Heart left ventricle (tissue), 13 donors: Measurements from ENCODE around the gene TBL1XR1.

Source experiments
- POLR2A ChIP-seq, 2 donors: fragments of 450-650 bp; IDR thresholded peaks; one replicate each; pipeline ENCODE4 v1.6.1; 2017; ENCODE audit warnings: antibody characterized with exemption in 2 of 2, mild to moderate bottlenecking in 2 of 2, moderate library complexity in 2 of 2
- TF ChIP-seq, protein P1 (sequence below), 12 donors: fragments of 200-600 bp; sonication (generic) in 4 of 12; IDR thresholded peaks; one replicate each; pipeline versions ENCODE4 v1.5.0 to v1.8.0; 2018 to 2022; ENCODE audit warnings: antibody characterized with exemption in 12 of 12, mild to moderate bottlenecking in 5 of 12
- donor health status: ischemic (EF 13 %, LVEDD 7.1; RV severe dilation, severe dysfunction).
- donor health status: DM: no; HTN: yes; CAD: no.
- donor health status: DM: no; HTN: no; CAD: no.
- donor health status: ischemic (EF 25% LVEDD 6.9; RV normal size, moderate dysfunction).
- donor health status: ischemic (EF 25% LVEDD 5.7; RV mildly dilated, moderate dysfunction).
- donor health status: ischemic (EF 35%, LVEDD 5.7; RV mildly dilated, moderate dysfunction).
- donor health status: nonischemic (EF 11% LVEDD 7.7; RV severe dilation, severe dysfunction).
- donor health status: DM: yes; HTN: yes; CAD: no.
- donor health status: PGD.
- donor health status: ischemic (EF 29% LVEDD 5.4; RV normal size, mild dysfunction).
- donor health status: nonischemic (EF 23%, LVEDD 6.1; RV moderate dilation, normal function).

DNA sequence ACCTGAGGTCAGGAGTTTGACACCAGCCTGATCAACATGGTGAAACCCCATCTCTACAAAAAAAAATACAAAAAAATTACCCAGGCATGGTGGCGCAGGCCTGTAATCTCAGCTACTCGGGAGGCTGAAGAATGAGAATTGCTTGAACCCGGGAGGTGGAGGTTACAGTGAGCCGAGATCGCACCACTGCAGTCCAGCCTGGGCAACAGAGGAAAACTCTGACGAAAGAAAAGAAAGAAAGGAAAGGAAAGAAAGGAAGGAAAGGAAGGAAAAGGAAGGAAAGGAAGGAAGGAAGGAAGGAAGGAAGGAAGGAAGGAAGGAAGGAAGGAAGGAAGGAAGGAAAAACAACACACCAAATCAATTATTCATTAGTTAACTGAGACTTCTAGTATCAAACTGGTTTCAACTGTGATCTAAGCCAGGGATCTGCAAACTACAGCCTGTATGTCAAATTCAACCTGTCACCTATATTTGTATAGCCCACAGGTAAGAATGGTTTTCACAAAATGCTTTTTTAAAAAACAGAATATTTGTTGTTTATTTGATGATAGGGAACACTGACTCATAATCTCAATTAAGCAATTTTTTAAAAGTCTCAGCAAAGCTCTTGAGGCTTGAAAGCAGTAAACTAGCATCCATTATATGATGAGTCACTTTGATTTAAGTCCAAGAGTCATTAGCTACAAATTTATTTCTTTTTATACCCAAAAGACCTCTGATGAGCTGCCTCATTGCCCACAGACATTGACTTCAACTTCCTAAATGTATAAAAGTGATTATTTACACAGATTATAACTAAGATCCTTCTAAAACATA is 127.6 kb downstream of the TBL1XR1 start:
- TF ChIP-seq, protein P1, sequence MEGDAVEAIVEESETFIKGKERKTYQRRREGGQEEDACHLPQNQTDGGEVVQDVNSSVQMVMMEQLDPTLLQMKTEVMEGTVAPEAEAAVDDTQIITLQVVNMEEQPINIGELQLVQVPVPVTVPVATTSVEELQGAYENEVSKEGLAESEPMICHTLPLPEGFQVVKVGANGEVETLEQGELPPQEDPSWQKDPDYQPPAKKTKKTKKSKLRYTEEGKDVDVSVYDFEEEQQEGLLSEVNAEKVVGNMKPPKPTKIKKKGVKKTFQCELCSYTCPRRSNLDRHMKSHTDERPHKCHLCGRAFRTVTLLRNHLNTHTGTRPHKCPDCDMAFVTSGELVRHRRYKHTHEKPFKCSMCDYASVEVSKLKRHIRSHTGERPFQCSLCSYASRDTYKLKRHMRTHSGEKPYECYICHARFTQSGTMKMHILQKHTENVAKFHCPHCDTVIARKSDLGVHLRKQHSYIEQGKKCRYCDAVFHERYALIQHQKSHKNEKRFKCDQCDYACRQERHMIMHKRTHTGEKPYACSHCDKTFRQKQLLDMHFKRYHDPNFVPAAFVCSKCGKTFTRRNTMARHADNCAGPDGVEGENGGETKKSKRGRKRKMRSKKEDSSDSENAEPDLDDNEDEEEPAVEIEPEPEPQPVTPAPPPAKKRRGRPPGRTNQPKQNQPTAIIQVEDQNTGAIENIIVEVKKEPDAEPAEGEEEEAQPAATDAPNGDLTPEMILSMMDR (IDR thresholded peaks at IDR 0.05) = no peak
- TF ChIP-seq POLR2A (IDR thresholded peaks at IDR 0.05) = no peak
